ENCODE data around the gene NR2C2AP.
A peak's percentile ranks its signal among the peaks of the same experiment; 100 is the strongest.
"Not testable (repeated sequence)": the region's sequence is repeated elsewhere in the genome, so short reads cannot be mapped to it uniquely, and the experiment has no call there.

NR2C2AP gene

DNA sequence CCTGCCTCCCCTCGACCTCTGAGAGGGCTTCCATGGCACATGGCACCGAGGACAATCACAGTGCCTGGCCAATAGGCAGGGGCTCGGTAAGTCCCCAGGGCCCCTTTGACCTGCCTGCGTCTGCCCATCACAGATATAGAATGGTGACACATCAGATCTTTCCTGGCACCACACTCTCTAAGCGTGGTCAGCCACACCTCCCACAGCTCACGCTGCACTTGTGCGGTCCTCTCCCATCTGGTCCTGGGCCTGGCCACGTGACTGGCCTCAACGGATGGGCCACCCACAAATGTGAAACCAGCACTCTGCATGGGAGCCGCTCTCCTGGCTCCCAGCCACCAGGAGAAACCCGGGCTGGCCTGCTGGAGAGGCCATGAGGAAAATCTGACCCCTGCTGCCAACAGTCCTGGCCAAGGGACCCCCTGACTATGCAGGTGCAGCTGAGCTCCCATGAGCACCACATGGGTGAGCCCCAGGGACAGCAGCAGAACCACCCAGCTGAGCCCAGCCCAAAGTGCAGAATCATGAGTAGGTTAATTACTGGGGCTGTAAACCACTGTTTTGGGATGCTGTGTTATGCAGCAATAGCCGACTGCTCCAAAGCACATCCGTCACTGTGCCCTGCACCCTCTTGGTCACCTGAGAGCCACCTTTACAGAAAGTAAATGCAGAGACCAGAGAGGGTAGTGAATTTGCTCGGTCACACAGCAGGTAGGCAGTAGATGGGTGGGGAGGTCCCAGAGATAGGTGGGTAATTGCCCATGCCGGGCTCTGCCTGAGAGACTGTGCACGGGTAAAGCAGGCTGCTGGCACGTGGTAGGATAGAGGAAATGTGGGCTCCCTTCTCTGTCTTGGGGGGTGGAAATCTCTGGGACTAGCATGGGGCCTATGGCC, 23.4 kb downstream of the NR2C2AP start:
- DNase-seq: no peak

DNA sequence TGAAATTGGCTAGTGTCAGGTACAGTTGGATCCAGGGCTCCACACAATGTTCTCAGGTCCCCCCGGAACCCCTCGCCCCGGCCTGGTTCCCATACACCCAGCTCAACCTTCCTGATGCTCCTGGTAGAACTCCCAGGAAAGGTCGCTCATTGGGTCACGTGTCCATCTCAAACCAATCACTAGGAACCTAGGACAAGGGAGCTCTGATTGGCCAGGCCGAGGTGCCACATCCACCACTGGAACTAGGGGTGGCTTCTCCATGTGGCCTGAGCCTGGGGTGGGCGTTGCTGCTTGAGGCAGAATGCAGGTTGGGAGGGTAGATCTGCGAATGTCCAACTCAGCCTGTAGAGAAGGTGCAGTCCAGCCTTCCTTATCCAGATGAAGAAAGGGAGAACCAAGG, 26.3 kb downstream of the NR2C2AP start:
- no peak for DNase-seq

DNA sequence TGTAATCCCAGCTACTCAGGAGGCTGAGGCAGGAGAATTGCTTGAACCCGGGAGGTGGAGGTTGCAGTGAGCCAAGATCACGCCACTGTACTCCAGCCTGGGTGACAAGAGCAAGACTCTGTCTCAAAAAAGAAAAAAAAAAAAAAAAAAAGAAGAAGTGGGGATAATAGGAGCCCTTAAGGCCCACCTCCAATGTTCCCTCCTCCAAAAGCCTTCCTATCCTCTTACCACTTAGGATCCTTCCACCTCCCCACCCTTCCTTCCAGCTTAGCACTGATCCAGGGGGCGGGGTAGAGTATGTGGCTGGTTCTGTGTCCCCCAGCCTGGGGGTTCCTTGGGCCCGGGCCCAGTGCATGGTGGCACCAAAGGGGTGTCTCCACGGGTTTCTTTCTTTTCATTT, 30.0 kb downstream of the NR2C2AP start:
- DNase-seq: not testable (repeated sequence)

DNA sequence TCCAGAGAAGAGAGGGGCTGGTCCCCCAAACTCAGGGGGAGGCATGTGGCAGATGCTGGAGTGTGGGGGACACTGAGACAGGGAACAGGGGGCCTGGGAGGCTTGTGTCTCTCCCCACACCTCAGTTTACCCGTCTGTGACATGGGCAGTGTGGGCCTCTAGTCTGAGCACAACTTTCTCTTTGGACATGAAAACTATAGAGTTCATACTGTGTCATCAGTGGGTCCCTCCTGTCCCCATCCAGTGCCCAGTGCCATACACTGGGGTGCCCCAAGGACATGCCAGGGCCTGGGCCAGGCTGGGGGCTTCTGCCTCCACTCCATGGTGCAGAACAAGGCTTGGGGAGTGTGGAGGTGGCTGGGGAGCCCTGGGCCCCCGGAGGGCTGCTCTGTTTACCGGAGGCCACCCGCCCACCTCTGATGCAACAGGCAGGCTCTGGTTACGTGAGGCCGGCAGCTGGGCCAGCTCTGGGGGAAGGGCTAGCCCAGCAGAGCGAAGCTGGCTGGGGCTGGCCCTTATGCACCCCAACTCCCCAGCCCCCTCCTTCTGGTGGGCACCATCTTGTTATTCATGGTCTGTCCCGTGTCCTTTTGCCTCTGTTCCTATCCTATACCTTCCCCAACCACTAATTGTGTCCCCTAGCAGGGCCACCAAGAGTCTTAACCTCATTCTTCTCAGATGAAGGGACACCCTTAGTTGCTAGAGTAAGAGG, 31.2 kb downstream of the NR2C2AP start:
- no peak for DNase-seq

DNA sequence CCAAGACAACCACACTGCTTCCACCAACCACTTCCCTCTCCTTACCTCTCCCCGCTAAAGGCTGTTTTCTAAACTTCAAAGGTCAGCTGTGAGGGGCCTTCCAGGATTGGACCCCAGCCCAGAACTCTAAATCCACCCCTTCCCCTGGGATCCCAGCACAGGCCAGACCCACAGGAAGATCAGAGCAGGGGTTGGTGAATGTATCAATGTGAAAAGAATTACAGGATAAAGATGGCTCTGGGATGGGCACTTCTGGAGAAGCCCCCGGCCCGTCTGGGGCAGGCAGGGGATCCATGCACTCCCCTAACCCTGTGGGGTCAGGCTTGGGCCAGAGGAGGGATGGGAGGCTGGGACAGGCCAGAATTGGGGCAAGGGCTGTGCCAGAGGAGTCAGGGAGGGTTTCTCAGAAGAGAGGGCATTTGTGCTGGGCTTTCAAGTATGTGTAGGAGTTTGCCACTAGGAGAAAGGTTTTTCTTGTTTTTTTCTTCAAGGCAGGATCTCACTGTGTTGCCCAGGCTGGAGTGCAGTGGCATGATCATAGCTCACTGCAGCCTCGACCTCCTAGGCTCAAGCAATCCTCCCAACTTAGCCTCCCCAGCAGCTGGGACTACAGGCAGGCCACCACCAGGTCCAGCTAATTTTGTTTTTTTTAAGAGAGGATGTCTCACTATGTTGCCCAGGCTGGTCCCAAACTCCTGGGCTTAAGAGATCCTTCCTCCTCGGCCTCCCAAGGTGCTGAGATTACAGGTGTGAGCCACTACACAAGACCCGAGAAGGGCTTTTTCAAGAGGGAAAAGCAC, 32.1 kb downstream of the NR2C2AP start:
- DNase-seq: no peak

DNA sequence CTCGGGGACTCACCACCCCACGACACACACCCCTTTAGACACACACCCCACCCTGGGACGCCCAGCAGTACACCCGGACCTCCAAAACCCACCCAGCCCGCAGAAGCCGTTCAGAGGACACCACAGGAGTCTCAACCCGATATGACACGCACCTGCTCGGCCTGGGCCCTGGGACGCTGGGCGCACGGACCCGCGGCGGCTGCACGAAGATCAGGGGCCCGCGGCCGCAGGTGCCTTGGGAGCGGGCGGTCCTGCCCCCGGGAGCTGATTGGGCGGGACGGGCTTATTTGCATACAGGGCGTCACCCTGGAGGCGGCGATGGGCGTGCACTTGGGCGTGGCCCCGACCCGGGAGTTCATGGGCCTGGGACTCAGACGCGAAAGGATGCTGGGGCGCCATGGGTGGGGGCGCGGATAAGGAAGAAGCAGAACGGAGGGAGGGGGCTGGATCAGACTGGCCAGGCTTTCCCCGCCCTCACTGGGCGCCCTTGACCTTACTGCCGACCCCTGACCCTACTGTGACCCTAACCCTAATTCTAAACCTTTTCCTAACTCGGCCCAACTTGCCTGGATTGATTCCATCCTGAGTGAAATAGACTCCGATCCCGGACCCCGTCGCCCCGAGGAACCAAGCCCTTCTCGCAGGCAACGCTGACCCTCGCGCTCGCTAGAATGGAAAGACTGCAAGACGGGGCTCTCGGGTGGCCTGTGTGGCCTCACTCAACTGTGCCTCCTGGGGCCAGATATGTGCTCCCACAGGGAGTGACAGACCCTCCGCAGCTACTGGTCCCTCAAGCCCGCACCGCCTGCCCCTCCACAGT, 33.0 kb downstream of the NR2C2AP start, which contains the start of gene MEF2B:
Gene MEF2B, minus strand, starts transcription at position 211 of the 820 bp plus-strand sequence. CDS start 19,528 bp downstream, outside the sequence.
- DNase-seq: peak; percentile 71

DNA sequence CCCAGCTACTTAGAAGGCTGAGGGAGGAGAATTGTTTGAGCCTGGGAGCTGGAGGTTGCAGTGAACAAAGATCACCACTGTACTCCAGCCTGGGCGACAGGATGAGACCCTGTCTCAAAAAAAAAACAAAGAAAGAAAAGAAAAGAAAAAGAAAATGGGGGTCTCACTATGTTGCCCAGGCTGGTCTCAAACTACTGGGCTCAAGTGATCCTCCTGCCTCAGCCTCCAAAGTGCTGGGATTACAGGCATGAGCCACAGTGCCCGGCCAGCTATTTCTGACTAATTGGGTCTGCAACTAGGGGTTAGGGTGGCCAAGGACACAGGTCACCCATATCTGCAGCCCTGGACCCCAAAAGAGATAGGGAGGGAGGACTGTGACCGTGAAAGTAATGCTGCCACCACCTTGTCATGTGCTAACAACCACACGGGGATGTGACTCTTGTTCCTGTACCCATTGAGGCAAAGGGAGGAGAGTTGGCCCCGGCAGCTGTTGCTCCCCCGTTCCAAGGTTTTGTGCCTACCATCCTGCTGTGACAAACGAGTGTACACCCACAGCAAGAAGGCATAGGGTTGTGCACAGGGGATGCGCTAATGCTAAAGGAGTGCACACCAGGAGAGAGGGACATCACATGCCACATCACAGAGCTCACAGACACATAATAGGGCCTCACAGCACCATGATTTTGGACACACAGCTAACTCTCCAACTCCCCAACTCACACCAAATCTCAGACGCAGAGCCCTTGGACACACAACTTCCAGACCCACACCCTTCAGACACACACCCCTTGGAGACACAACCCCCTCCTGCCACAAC, 33.8 kb downstream of the NR2C2AP start:
- no peak for DNase-seq

DNA sequence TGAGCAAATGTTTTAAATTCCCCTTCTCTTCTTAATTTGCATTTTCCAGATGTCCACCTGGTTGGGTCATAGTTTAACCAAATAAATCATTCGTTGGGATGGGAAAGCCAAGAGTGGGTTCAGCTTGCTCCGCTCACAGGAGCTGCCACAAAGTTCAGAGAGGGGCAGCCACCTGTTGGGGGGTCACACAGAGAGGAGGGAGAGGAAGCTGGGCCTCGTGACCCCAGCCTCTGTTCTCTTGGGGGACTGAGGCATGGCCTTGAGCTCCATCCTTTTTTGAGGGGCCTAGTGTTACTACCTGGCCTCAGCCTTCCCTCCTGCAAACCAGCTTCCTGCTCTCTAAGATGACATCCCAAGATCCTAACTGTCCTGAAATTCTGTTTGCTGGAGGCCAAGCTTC, 35.6 kb downstream of the NR2C2AP start:
- DNase-seq: no peak

DNA sequence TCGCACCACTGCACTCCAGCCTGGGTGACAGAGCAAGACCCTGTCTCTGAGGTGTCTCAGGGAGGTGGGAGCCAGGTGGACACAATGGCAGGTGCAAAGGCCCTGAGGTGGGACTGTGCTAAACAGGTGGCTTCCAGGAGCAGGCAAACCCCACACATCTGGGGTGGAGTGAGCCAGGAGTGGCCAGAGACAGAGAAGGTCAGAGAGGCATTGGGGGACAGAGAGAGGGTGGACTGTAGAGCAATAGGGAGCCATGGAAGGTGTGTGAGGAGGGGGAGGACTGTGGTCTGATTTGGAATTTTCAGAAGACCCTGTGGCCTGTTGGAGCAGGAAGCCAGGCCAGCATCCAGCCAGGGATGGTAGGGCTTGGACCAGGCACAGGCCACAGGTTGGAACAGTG, 37.8 kb downstream of the NR2C2AP start:
- DNase-seq: no peak

DNA sequence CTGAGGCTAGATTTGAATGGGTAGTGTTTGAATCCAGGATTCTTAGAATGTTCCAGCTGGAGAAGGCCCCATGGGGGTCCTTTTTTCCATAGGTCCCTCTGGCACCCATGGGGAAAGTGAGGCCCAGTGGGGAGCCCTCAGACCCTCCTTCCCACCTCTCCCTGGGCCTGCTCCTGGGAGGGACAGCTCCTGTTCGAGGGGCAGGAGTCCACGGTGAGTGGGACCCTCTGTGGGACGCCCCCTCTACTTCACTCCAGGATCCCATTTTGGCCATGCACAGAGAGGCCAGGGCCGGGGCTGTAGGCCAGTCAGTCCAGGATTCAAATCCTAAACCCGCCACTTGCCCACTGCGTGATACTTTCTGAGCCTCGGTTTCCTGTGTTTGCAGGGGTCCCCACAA, 40.7 kb downstream of the NR2C2AP start:
- no peak for DNase-seq

DNA sequence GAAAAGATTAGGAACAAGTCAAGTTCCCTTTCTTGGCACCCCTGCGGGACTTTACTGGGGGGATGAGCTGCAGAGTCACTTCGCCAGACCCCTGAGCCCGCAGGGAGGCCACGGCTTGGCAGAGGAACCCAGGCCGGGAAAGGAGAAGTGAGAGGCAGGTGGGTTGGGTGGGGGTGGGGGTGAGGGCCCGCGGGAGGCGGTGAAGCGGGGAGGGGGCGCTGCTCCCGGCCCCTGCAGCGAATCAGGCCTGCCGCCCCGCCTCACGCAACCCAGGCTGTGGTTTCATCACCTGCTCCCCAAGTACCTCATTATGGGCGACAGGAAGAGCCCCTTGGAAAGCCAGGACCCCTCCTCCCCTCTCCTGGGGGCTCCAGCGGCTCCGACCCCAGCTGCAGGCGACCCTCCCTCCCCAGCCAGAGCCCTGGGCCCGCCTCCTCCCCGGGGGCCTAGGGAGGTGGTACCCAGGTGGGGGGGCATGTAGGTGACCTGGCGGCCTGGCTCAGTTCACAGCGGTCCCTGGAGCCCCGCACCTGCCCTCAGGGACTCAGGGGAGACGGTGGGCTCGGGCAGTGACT, 42.7 kb downstream of the NR2C2AP start:
- DNase-seq: no peak

DNA sequence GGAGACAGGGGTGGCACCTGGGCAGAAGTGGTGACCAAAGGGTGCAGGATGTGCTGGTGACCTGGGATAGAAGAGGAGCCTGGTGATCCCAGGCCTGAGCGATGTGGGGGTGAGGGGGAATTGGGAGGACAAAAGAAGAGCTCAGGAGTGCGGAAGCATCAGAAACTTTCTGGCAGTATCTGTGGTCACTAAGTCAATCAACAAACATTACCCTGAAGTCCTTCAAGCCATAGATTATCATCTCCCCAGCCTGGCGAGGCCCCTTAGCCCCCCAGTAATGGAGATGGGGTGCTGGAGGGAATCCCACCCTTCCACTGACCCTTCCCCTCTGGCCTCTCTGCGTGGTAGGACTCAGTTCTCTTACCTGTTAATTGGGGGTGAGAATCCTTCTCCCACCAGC, 43.7 kb downstream of the NR2C2AP start:
- DNase-seq: no peak

DNA sequence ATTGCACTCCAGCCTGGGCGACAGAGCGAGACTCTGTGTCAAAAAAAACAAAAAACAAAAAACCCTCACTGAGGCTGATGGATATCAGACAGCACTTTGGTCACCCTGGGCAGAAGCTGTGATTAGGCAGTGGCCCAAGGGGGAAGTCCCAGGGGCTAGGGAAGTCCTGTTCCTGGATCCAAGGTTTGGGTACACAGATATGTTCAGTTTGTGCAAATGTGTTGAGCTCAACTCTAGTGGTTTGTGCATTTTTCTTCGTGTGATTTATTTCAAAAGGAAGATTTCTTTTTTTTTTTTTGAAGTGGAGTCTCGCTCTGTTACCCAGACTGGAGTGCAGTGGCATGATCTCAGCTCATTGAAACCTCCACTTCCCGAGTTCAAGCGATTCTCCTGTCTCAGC, 45.4 kb downstream of the NR2C2AP start:
- DNase-seq: no peak

DNA sequence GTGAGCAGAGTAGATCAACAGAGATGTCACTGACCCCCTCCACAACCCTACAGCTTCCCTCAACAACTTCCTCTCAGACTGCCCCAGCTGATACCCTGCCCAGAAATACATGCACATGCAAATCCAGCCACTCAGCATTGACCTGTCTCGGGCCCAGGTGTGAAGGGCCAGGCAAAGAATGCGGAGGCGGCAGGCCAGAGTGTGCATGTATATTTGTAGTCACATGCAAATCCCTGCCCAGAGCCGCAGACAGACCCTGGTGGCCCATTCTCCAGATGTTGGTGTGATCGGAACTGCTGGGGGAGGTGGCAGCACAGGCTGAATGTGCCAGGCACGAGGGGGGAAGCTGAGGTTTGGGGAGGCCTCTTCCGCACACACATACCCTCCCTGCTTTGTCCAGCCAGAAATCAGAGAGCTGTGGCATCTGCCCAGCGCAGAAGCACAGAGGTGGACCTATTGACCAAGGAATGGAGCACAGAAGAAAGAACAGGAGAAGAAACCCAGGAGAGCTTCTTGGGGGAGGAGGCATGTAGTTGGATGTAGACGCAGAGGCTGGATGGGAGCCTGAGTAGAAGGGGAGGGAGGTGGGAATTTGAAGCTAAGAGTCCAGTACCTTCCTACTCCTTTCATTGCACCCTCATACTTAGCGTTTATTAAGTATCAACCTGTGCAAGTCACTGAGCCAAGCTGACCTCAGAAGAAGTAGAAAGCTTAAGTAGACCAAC, 47.6 kb downstream of the NR2C2AP start:
- DNase-seq: no peak

DNA sequence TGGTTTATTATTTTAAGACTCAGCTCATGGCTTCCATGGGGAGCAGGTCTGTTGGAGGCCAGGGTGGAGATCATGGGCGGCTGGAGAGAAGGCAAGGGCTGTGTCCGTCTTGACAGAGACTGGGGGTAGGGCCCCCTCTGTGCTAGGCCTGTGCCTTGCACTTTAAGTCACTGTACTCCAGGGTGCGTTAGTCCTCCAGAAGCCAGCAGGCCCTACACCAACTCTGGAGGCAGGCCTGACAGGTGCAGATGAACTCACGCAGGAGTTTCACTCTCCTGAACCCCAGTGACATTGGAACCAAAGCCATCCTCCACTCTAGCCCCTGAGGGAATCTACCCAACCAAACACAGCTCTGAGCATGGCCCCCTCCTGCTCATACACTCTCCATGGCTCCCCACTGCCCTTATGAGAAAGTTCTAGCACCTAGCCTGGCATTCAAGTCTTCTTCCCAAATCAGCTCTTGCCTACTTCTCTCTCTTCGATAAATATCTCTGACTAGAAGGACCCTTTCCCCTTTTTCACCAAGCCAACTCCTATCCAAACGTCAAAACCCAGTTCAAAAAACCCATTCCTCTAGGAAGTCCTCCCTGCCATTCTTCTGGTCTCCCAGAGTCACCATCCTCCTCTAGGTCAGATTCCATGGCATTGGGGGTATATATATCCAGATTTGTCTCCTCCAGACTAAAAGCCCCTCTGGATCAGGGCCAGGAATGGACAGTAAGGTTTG, 48.3 kb downstream of the NR2C2AP start:
- no peak for DNase-seq

DNA sequence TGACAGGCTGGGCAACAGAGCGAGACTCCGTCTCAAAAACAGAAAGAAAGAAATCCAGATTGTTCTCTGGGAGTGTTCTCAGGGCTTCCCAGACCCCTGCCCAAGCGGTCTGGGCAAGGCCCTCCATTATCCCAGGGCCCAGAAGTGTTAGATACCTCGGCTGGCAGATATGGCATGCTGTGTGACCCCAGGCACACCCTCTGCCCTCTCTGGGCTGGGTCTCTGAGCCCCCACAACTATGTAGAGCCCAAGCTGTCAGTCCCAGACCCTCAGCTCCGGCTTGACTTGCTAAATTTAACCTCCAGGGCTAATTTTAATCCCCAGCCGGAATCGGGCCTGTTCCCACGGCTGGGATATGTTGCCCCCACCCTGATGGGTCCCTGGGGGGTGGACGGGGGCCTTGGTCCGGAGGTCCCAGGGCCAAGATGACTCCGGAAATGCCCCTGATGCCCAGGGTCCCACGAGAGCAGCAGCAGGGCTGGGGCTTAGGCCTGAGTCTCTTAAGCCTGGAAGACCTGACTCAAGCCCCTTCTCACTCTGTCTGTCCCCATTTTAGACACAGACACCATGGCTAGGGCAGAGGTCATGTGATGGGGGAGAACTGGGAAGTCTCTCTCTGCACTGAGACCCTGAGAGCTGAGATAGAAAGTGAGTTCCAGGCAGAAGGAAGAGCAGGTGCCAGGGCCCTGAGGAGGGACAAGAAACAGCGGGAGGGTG, 50.4 kb downstream of the NR2C2AP start:
- no peak for DNase-seq

DNA sequence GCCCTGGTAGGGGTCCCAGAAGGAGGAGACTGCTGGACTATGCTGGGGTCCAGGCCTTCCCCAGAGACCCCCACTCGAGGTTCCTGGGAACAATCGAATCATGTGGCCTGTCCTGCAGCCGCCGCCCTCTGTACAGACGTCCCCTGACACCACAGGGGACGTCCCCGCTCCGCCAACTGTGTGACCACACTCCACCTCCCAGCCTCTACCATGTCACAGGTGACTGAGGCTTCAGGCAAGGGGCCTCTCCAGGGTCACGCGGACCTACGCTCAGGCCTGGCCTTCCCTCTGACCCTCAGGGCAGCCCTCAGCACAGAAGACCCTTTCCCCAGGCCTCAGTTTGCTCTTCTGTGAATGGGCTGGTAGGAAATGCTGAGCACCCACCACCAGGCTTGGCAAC, 51.8 kb downstream of the NR2C2AP start:
- DNase-seq: no peak

Data from NCI-H226 (cell line).